CD4-positive, alpha-beta memory T cell (primary cell): ENCODE data around the gene POLR3G. TPM values are rescaled to one million over a fixed set of nuclear protein-coding genes. Genes with fewer than 3 reads are reported as not detected.

ENCODE experiments used
- CTCF ChIA-PET: fragments of 350-600 bp; sonication (Branson Sonifier 250); formaldehyde crosslinking; loops from one replicate; lab custom pipeline; 2021; ENCODE audit warnings: inconsistent platforms; ENCODE audit not compliant: partially characterized antibody; lab: Charles Lee
- POLR2A ChIA-PET: fragments of 350-600 bp; sonication (Branson Sonifier 250); formaldehyde crosslinking; loops from one replicate; lab custom pipeline; 2021; ENCODE audit not compliant: partially characterized antibody; lab: Charles Lee
- DNase-seq, 5 donors: peaks; one replicate each; pipeline versions ENCODE4 v3.0.0 to v3.0.0-alpha.2; 2020 to 2022; ENCODE audit warnings: mixed read lengths in 1 of 5
- H3K27ac ChIP-seq: one replicate; pipeline ENCODE4 v1.7.0; 2013; ENCODE audit warnings: low read depth, low read length
- H3K27me3 ChIP-seq: 2 replicates; pipeline ENCODE4 v1.7.0; 2013; ENCODE audit warnings: mild to moderate bottlenecking, low read length, moderate library complexity; ENCODE audit not compliant: insufficient read depth
- H3K36me3 ChIP-seq: 2 replicates; pipeline ENCODE4 v1.7.0; 2013; ENCODE audit warnings: mild to moderate bottlenecking, low read length, moderate library complexity; ENCODE audit not compliant: insufficient read depth
- H3K4me1 ChIP-seq: 2 replicates; pipeline ENCODE4 v1.7.0; 2013; ENCODE audit warnings: mild to moderate bottlenecking, low read length, moderate library complexity; ENCODE audit not compliant: insufficient read depth
- H3K4me3 ChIP-seq, 2 donors: one replicate each; pipeline ENCODE4 v1.7.0; 2013; ENCODE audit warnings: low read length in 2 of 2, mild to moderate bottlenecking in 1 of 2
- H3K9me3 ChIP-seq, 2 donors: one replicate each; pipeline ENCODE4 v1.7.0; 2013; ENCODE audit warnings: low read length in 2 of 2, control low read depth in 1 of 2; ENCODE audit not compliant: control insufficient read depth in 1 of 2
- H3K27ac Mint-ChIP-seq, 7 donors: one replicate each; pipeline ENCODE4 v1.8.0; 2020 to 2021; ENCODE audit warnings: mixed read lengths in 7 of 7, mild to moderate bottlenecking in 6 of 7, inconsistent platforms in 3 of 7, moderate library complexity in 3 of 7
- H3K27me3 Mint-ChIP-seq, 2 donors: one replicate each; pipeline ENCODE4 v1.8.0; 2020 to 2021; ENCODE audit warnings: mixed read lengths in 2 of 2
- H3K36me3 Mint-ChIP-seq, 2 donors: one replicate each; pipeline ENCODE4 v1.8.0; 2020 to 2021; ENCODE audit warnings: mixed read lengths in 2 of 2, inconsistent platforms in 1 of 2, mild to moderate bottlenecking in 1 of 2
- H3K4me1 Mint-ChIP-seq, 4 donors: one replicate each; pipeline ENCODE4 v1.8.0; 2020 to 2021; ENCODE audit warnings: mixed read lengths in 4 of 4, mild to moderate bottlenecking in 1 of 4
- H3K4me3 Mint-ChIP-seq, 8 donors: one replicate each; pipeline ENCODE4 v1.8.0; 2020 to 2021; ENCODE audit warnings: mixed read lengths in 8 of 8, mild to moderate bottlenecking in 7 of 8, moderate library complexity in 6 of 8, inconsistent platforms in 3 of 8
- H3K9me3 Mint-ChIP-seq, 8 donors: one replicate each; pipeline ENCODE4 v1.8.0; 2020 to 2021; ENCODE audit warnings: mixed read lengths in 8 of 8, mild to moderate bottlenecking in 5 of 8, inconsistent platforms in 3 of 8, moderate library complexity in 1 of 8
- intact Hi-C: fragments of 100-400 bp; cut with micrococcal nuclease; formaldehyde crosslinking; loops from one replicate; pipeline ENCODE4 v1.15.1; 2023
- polyA plus RNA-seq, 2 donors: library from polyadenylated mRNA; unstranded; fragments of 300-500 nt; fragmentation: Illumina TruSeq; gene quantifications; one replicate each; pipeline ENCODE4 v1.2.3, GENCODE V29; 2021
- total RNA-seq, 2 experiments: library from RNA; stranded (reverse); gene quantifications; one replicate each; pipeline ENCODE4 v1.2.3, GENCODE V29; 2021

Gene POLR3G
- total and polyA plus RNA-seq, 4 experiments from 2014 or later: 1.2 to 2.2 (median 1.5) TPM

- DNase-seq: no peak
- Mint-ChIP-seq H3K4me1 (no peaks in the 10 kb centered on the region), H3K4me3 (no peak overlapping the region), H3K36me3 (peaks cover 0 to 4% of the 10 kb centered on the region in 2 donors), H3K27me3 (no peaks in the 10 kb centered on the region), H3K27ac (no peak overlapping the region), H3K9me3 (no peaks in the 10 kb centered on the region)
- H3K27me3 ChIP-seq: no peaks in the 10 kb centered on the region
- H3K4me3 ChIP-seq: no peak overlapping the region
- CTCF ChIA-PET: no interaction called here
- intact Hi-C loops: no loop called here
- H3K4me1 ChIP-seq: no peaks in the 10 kb centered on the region
- no peak overlapping the region for H3K27ac ChIP-seq
- no peaks in the 10 kb centered on the region for H3K36me3 ChIP-seq
- POLR2A ChIA-PET: no interaction called here
- H3K9me3 ChIP-seq: no peaks in the 10 kb centered on the region
Measured at GRCh38 chr5:90495146-90495545, 20.5 kb downstream of the POLR3G start.

DNA sequence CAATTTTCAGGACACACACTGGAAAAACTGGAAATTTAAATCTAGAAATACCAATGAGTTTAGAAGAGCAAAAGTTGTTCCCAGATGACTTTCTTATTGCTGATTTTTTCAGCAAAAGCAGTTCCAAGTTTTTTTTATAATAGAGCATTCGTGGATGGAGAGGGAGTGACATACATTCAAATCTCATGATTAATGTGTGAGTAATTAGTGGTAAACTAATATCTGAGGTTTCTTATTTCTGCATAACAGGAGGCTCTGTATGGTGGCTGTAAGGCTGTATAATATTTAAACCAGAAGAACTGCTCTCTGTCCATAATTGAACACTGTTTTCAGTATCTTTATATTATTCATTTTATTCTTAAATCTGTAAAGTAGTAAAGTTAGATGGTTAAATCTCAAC, 28.9 kb downstream of the POLR3G start:
- Mint-ChIP-seq H3K27me3 (no peaks in the 10 kb centered on the region), H3K4me3 (no peak overlapping the region), H3K36me3 (no peaks in the 10 kb centered on the region), H3K27ac (no peak overlapping the region), H3K9me3 (no peaks in the 10 kb centered on the region), H3K4me1 (peaks cover 0 to 7% (median 4%) of the 10 kb centered on the region in 4 donors)
- no peaks in the 10 kb centered on the region for H3K9me3 ChIP-seq
- ChIA-PET POLR2A (no interaction called here), CTCF (no interaction called here)
- H3K4me1 ChIP-seq: no peaks in the 10 kb centered on the region
- no peak for DNase-seq
- no peak overlapping the region for H3K4me3 ChIP-seq
- intact Hi-C loops: no loop called here
- no peaks in the 10 kb centered on the region for H3K36me3 ChIP-seq
- no peak overlapping the region for H3K27ac ChIP-seq
- no peaks in the 10 kb centered on the region for H3K27me3 ChIP-seq

DNA sequence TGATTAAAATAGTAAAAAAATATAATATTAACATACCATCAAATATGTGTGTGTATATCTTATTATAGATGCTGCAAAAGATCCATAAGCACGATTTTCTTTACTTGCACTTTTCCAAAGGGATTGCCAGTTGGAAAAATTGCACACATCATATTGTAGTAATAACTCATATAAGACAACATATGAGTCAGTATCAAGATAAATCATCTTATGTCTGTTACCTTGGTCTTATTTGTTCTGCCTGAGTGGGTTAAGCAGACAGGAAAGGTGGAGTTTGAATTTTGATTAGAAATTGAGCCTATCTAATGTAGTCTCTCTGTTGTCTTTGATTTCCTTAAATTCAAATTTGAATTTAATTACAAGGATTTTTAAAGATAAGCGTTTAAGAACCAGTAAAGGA, 30.1 kb downstream of the POLR3G start:
- no peak overlapping the region for H3K4me3 Mint-ChIP-seq
- no peaks in the 10 kb centered on the region for H3K9me3 Mint-ChIP-seq
- Histone ChIP-seq H3K4me1 (no peaks in the 10 kb centered on the region), H3K9me3 (no peaks in the 10 kb centered on the region), H3K27me3 (no peaks in the 10 kb centered on the region), H3K27ac (no peak overlapping the region), H3K4me3 (no peak overlapping the region), H3K36me3 (no peaks in the 10 kb centered on the region)
- H3K27ac Mint-ChIP-seq: no peak overlapping the region
- H3K4me1 Mint-ChIP-seq: peaks cover 0 to 7% (median 4%) of the 10 kb centered on the region in 4 donors
- no peaks in the 10 kb centered on the region for H3K27me3 Mint-ChIP-seq
- CTCF ChIA-PET: no interaction called here
- H3K36me3 Mint-ChIP-seq: no peaks in the 10 kb centered on the region
- intact Hi-C loops: no loop called here
- POLR2A ChIA-PET: no interaction called here
- DNase-seq: no peak

DNA sequence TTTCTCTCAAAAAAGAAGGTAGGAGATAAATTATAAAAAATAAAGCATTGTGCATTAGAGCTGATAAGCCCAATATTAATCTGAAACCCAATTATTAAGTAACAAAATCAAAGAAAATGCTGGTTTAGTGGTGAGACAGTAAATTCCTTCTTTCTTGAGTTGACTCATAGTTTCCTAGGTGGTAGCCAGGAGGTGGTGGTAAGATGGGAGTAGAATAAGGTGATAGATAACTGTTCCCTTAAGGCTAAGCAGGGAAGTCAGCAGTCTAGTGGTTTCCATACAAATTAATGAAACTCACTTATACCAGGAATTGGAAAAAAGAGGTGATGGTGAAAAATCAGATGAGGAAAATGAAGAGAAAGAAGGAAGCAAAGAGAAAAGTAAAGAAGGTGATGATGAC, 31.6 kb downstream of the POLR3G start:
- Mint-ChIP-seq H3K27me3 (no peaks in the 10 kb centered on the region), H3K4me3 (no peak overlapping the region), H3K9me3 (no peaks in the 10 kb centered on the region), H3K36me3 (no peaks in the 10 kb centered on the region), H3K27ac (no peak overlapping the region), H3K4me1 (peaks cover 0 to 7% (median 4%) of the 10 kb centered on the region in 4 donors)
- Histone ChIP-seq H3K9me3 (no peaks in the 10 kb centered on the region), H3K27ac (no peak overlapping the region), H3K4me3 (no peak overlapping the region), H3K36me3 (no peaks in the 10 kb centered on the region), H3K27me3 (no peaks in the 10 kb centered on the region), H3K4me1 (no peaks in the 10 kb centered on the region)
- POLR2A ChIA-PET: no interaction called here
- DNase-seq: no peak
- CTCF ChIA-PET: no interaction called here
- intact Hi-C loops: no loop called here

DNA sequence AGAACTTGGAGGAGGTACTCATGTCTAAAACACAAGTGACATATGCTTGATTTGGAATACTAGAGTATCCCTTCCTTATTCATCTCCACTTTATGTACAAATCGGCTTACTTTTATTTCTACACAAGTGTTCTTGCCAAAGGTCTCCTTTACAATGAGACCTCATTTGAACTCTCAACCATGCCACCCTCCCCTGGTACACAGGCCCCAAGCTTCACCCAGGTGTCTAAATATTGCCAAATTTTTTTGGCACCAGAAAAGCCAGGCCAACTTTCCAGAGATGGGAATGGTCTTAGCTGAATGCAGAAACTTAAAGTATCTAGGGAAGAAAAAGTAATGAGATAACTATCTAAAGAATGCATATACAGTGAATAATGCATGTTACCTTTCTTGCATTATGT, 35.8 kb downstream of the POLR3G start:
- H3K9me3 ChIP-seq: no peaks in the 10 kb centered on the region
- Mint-ChIP-seq H3K4me3 (no peak overlapping the region), H3K27ac (no peak overlapping the region), H3K4me1 (peaks cover 0 to 7% (median 4%) of the 10 kb centered on the region in 4 donors), H3K27me3 (no peaks in the 10 kb centered on the region), H3K36me3 (no peaks in the 10 kb centered on the region), H3K9me3 (no peaks in the 10 kb centered on the region)
- no peaks in the 10 kb centered on the region for H3K4me1 ChIP-seq
- no peak overlapping the region for H3K4me3 ChIP-seq
- H3K27ac ChIP-seq: no peak overlapping the region
- CTCF ChIA-PET: interaction anchor here (1.6 kb wide), 1 partner anchor 11 kb away, joined by 3 read pairs; no protein-coding TSS in a partner anchor
- H3K27me3 ChIP-seq: no peaks in the 10 kb centered on the region
- POLR2A ChIA-PET: no interaction called here
- intact Hi-C loops: no loop called here
- DNase-seq: no peak
- no peaks in the 10 kb centered on the region for H3K36me3 ChIP-seq

- Mint-ChIP-seq H3K27me3 (no peaks in the 10 kb centered on the region), H3K36me3 (peaks cover 13 to 15% of the 10 kb centered on the region in 2 donors), H3K27ac (no peak overlapping the region), H3K9me3 (no peaks in the 10 kb centered on the region), H3K4me3 (no peak overlapping the region), H3K4me1 (peaks cover 0 to 8% (median 5%) of the 10 kb centered on the region in 4 donors)
- ChIA-PET POLR2A (no interaction called here), CTCF (no interaction called here)
- no peaks in the 10 kb centered on the region for H3K4me1 ChIP-seq
- intact Hi-C loops: no loop called here
- H3K27me3 ChIP-seq: no peaks in the 10 kb centered on the region
- H3K4me3 ChIP-seq: no peak overlapping the region
- H3K27ac ChIP-seq: no peak overlapping the region
- DNase-seq: no peak
- H3K9me3 ChIP-seq: no peaks in the 10 kb centered on the region
- peaks cover 9% of the 10 kb centered on the region for H3K36me3 ChIP-seq
Measured at GRCh38 chr5:90514520-90514919, 39.9 kb downstream of the POLR3G start.

DNA sequence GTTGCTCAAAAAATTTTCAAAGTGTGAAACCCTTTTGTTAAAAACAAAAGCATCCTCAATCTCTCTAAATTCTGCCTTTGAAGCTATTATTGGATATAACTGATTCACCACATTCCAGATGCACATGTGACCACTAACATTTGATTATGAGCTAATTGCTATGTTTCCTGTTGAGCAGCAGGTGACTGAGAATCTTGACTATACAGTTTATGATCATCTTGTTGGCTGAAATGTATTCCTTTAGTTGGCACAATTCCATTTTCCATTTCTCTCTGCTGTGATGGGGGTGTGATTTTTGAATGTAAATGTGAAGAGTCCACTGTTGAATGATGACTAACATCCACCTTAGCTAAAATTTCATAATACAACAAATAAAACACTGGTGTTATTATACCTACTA, 44.0 kb downstream of the POLR3G start:
- no peaks in the 10 kb centered on the region for H3K9me3 ChIP-seq
- peaks cover 8 to 20% (median 13%) of the 10 kb centered on the region in 4 donors for H3K4me1 Mint-ChIP-seq
- intact Hi-C loops: no loop called here
- ChIA-PET POLR2A (no interaction called here), CTCF (no interaction called here)
- no peak overlapping the region for H3K27ac ChIP-seq
- no peaks in the 10 kb centered on the region for H3K27me3 Mint-ChIP-seq
- peaks cover 21% of the 10 kb centered on the region for H3K36me3 ChIP-seq
- no peak for DNase-seq
- no peak overlapping the region for H3K4me3 ChIP-seq
- no peaks in the 10 kb centered on the region for H3K4me1 ChIP-seq
- peak overlapping the region in 1 of 7 donors; percentile 1 for H3K27ac Mint-ChIP-seq
- no peaks in the 10 kb centered on the region for H3K9me3 Mint-ChIP-seq
- H3K27me3 ChIP-seq: no peaks in the 10 kb centered on the region
- H3K36me3 Mint-ChIP-seq: peaks cover 41 to 45% of the 10 kb centered on the region in 2 donors
- H3K4me3 Mint-ChIP-seq: no peak overlapping the region

GRCh38 chr5:90519081-90519480, 44.4 kb downstream of the POLR3G start:
- H3K36me3 ChIP-seq: peaks cover 21% of the 10 kb centered on the region
- H3K4me1 ChIP-seq: peaks cover 2% of the 10 kb centered on the region
- Mint-ChIP-seq H3K4me1 (peaks cover 8 to 20% (median 13%) of the 10 kb centered on the region in 4 donors), H3K27ac (peak overlapping the region in 3 of 7 donors; percentile 1 to 62 (median 8)), H3K36me3 (peaks cover 41 to 49% of the 10 kb centered on the region in 2 donors), H3K4me3 (no peak overlapping the region), H3K9me3 (no peaks in the 10 kb centered on the region), H3K27me3 (no peaks in the 10 kb centered on the region)
- H3K27ac ChIP-seq: no peak overlapping the region
- no peak for DNase-seq
- intact Hi-C loops: no loop called here
- H3K9me3 ChIP-seq: no peaks in the 10 kb centered on the region
- no peak overlapping the region for H3K4me3 ChIP-seq
- no peaks in the 10 kb centered on the region for H3K27me3 ChIP-seq
- ChIA-PET POLR2A (no interaction called here), CTCF (no interaction called here)
